Body of pancreas (tissue), 4 donors: ENCODE results near the gene MYL4.

ENCODE experiments used
- POLR2A ChIP-seq, 3 donors: fragments of 450-650 bp; IDR thresholded peaks; one replicate each; pipeline ENCODE4 v1.6.1; 2016; ENCODE audit warnings: antibody characterized with exemption in 3 of 3, mild to moderate bottlenecking in 2 of 3
- TF ChIP-seq, protein P1 (sequence below), 7 experiments: fragments of 450-650 bp in 4 of 7; fragments of 200-600 bp in 3 of 7; sonication (generic) in 3 of 7; IDR thresholded peaks; one replicate each; pipeline ENCODE4 v1.5.1; 2016 to 2019; ENCODE audit warnings: antibody characterized with exemption in 7 of 7

DNA sequence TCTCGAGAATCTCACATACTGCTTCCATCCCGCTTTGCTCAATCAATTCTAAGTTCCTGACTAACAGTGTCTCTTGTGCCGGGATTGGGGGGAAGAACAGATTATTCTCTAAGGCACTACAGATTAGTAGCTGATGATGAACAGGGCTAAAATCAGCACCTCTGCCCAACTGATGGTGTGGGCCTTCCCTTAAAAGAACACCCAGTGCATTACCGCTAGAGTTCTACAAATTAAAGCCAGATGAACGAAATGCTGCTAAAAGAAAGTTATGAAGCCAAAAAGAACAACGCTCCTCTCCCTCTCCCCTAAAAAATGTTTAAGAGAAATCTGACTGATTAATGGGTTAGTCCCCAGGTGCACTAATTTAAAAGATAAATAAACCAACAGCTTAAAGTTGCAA lies 24.5 kb upstream of the MYL4 start:
- TF ChIP-seq, protein P1, sequence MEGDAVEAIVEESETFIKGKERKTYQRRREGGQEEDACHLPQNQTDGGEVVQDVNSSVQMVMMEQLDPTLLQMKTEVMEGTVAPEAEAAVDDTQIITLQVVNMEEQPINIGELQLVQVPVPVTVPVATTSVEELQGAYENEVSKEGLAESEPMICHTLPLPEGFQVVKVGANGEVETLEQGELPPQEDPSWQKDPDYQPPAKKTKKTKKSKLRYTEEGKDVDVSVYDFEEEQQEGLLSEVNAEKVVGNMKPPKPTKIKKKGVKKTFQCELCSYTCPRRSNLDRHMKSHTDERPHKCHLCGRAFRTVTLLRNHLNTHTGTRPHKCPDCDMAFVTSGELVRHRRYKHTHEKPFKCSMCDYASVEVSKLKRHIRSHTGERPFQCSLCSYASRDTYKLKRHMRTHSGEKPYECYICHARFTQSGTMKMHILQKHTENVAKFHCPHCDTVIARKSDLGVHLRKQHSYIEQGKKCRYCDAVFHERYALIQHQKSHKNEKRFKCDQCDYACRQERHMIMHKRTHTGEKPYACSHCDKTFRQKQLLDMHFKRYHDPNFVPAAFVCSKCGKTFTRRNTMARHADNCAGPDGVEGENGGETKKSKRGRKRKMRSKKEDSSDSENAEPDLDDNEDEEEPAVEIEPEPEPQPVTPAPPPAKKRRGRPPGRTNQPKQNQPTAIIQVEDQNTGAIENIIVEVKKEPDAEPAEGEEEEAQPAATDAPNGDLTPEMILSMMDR (IDR thresholded peaks at IDR 0.05): no peak
- no peak for TF ChIP-seq POLR2A (IDR thresholded peaks at IDR 0.05)
